SJCRH30 (cell line): ENCODE measurements around the gene RAMP1. TPM values are rescaled to one million over a fixed set of nuclear protein-coding genes. Genes with fewer than 3 reads are reported as not detected.

ENCODE experiments used
- DNase-seq, 2 experiments: peaks; one replicate each; pipeline ENCODE4 v3.0.0-alpha.2; 2015 to 2020
- H3K27ac ChIP-seq: fragments of 250-450 bp; sonication (Bioruptor Pico); 2 replicates; pipeline ENCODE4 v1.5.1; 2020; ENCODE audit warnings: mild to moderate bottlenecking, moderate library complexity
- H3K27me3 ChIP-seq: fragments of 250-450 bp; sonication (Bioruptor Pico); 2 replicates; pipeline ENCODE4 v1.5.1; 2020; ENCODE audit warnings: mild to moderate bottlenecking, moderate library complexity
- H3K36me3 ChIP-seq: fragments of 250-450 bp; sonication (Bioruptor Pico); 2 replicates; pipeline ENCODE4 v1.5.1; 2020; ENCODE audit warnings: mild to moderate bottlenecking, moderate library complexity
- H3K4me1 ChIP-seq: fragments of 250-450 bp; sonication (Bioruptor Pico); 2 replicates; pipeline ENCODE4 v1.5.1; 2020; ENCODE audit warnings: mild to moderate bottlenecking, moderate library complexity
- H3K4me3 ChIP-seq: fragments of 250-450 bp; sonication (Bioruptor Pico); 2 replicates; pipeline ENCODE4 v1.5.1; 2020; ENCODE audit warnings: mild to moderate bottlenecking, moderate library complexity
- H3K9me3 ChIP-seq: fragments of 250-450 bp; sonication (Bioruptor Pico); replicated peaks from 2 replicates; pipeline ENCODE4 v1.5.1; 2020; ENCODE audit warnings: mild to moderate bottlenecking, moderate library complexity
- total RNA-seq: library from RNA; depleted of rRNA; stranded (reverse); fragments of >200 nt; shearing (Covaris generic); gene quantifications from 2 replicates; pipeline ENCODE4 v1.2.3, GENCODE V29; 2014

The RAMP1 gene
- total RNA-seq, 1 experiment from 2014 or later = not detected

GRCh38 chr2:237877576-237878307 is 18.3 kb downstream of the RAMP1 start:
- Histone ChIP-seq H3K4me1 (0 out of 2 replicates have a peak, but pooled peaks cover 3% of the 10 kb centered on the region), H3K36me3 (no peaks in the 10 kb centered on the region), H3K4me3 (no peak overlapping the region), H3K27ac (no peak overlapping the region), H3K27me3 (peaks cover 3% of the 10 kb centered on the region; the same call in 1 of the 2 replicates), H3K9me3 (no peaks in the 10 kb centered on the region)
- no peak for DNase-seq

- H3K27me3 ChIP-seq = peaks cover 3% of the 10 kb centered on the region; the same call in 1 of the 2 replicates
- H3K9me3 ChIP-seq = no peaks in the 10 kb centered on the region
- H3K36me3 ChIP-seq = no peaks in the 10 kb centered on the region
- H3K4me1 ChIP-seq = 0 out of 2 replicates have a peak, but pooled peaks cover under 1% of the 10 kb centered on the region
- no peak overlapping the region for H3K27ac ChIP-seq
- DNase-seq = no peak
- H3K4me3 ChIP-seq = no peak overlapping the region
These were observed 19.1 kb downstream of the RAMP1 start for GRCh38 chr2:237878321-237879057.

DNA sequence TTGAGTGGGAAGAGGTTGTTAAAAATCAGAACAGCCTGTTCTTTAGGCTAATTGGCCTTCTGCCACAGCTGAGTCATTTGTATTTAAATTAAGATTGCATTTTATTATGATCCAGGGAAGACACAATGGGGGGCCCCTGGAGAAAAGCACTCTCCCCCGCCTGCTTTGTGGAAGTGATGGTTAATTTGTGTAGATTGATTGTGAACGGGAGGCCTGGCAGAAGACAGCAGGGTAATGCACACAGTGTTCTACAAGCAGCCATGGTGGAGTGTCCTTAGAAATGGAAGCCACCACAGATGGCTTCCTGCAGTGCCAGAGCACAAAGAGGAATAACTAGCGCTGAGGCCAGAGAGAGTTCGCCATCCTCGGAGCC is 19.6 kb downstream of the RAMP1 start:
- peaks cover 3% of the 10 kb centered on the region; the same call in 1 of the 2 replicates for H3K27me3 ChIP-seq
- H3K27ac ChIP-seq = no peak overlapping the region
- no peaks in the 10 kb centered on the region for H3K4me1 ChIP-seq

DNA sequence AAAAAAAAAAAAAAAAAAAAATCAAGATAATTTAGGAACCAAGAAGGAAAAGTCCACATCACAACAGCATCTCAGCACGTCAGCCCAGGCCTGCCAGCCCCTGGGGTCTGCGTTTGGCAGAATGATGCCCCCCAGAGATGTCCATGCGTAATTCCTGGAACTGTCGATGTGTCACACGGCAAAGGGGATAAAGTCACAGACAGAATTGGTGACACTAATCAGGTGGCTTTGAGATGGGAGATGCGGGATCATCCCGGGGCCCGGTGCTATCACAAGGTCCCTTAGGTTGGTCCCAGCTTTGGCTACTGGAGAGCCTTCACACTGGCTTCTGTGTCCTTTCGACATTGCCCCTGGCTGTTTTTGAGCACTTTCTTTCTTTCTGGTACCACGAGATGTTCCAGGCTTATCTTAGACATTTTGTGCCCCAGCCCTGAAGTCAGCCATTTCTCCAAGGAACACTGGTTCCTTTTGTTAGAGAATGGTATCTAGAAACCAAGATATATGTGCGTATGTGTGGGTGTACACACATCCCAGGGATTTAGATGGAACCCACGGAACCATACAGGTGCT is 20.7 kb downstream of the RAMP1 start:
- no peaks in the 10 kb centered on the region for H3K36me3 ChIP-seq
- peaks cover 3% of the 10 kb centered on the region; the same call in 1 of the 2 replicates for H3K27me3 ChIP-seq
- no peak overlapping the region for H3K4me3 ChIP-seq
- no peak overlapping the region for H3K27ac ChIP-seq
- no peak for DNase-seq
- H3K9me3 ChIP-seq = no peaks in the 10 kb centered on the region
- H3K4me1 ChIP-seq = no peaks in the 10 kb centered on the region

More for the DNA sequence above, 19.6 kb downstream of the RAMP1 start:
- Histone ChIP-seq H3K4me3 (no peak overlapping the region), H3K36me3 (no peaks in the 10 kb centered on the region), H3K9me3 (no peaks in the 10 kb centered on the region)
- DNase-seq = no peak

DNA sequence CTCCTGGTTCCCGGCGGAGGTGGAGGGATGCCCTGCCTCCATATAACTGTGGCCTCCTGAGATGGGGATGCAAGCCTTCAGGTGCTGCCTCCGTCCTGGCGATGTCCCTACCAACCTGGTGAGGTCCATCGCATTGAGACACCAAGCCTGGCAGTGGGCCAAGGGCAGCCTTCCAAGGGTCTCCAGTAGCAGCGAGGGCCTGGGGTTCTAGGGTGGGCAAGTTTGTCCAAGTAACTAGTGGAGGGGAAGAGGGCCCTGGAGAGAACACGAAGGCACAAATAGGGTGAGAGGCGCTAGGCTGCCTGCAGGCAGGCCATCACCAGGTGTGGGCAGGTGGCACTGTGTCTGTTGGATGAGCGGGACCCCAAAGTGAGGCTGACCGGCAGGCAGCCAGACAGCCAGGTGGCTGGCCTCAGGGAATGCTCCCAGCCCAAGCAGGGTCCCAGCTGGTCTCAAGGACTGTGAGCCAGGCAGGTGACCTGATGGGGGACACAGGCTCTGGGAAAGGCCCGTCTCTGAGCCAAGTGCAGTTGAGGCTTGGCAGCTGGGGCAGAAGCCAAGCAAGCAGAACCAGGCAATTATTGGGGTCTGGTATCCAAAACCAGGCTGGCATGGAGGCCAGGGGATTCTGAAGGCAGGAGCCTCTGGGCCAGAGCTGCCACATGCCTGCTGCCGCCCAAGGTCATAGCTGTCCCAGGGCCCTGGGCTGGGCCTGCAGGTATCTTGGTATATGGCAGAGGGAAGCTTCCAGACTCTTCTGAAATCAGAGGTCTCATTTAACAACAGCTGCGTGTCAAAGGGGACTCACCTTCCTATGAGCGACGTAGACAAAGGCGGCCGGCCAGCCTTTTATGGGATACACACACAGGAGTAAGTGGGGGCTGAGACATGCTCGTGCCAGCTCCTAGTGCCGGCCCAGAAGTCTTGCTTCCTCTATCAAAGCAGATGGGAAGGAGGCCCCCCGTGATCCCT is 23.4 kb downstream of the RAMP1 start:
- peaks cover 8% of the 10 kb centered on the region for H3K27me3 ChIP-seq
- H3K27ac ChIP-seq = no peak overlapping the region
- H3K9me3 ChIP-seq = no peaks in the 10 kb centered on the region
- H3K36me3 ChIP-seq = no peaks in the 10 kb centered on the region
- H3K4me3 ChIP-seq = no peak overlapping the region
- no peak for DNase-seq
- no peaks in the 10 kb centered on the region for H3K4me1 ChIP-seq

GRCh38 chr2:237883951-237884446 is 24.6 kb downstream of the RAMP1 start:
- peaks cover 7% of the 10 kb centered on the region for H3K27me3 ChIP-seq
- no peaks in the 10 kb centered on the region for H3K36me3 ChIP-seq
- H3K27ac ChIP-seq = no peak overlapping the region
- H3K9me3 ChIP-seq = no peaks in the 10 kb centered on the region
- no peak overlapping the region for H3K4me3 ChIP-seq
- no peaks in the 10 kb centered on the region for H3K4me1 ChIP-seq
- DNase-seq = no peak

DNA sequence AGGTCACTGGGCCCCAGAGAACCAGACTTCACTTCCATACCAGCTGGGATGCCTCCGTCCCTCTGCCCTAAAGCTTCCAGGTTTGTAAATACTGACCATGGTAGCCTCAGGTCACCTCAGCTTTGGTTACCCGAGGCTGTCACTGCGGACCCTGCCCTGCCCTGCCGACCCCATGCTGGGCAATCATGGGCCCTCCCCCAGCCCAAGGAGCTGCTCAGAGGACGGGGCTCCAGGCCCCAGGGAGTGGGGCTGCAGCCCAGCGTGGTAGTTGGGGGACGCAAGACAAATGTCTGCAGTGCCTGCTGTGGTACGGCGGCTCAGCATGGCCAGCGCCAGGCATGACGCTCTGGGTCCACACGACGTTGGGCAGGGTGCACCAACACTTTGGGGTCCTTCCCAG is 25.3 kb downstream of the RAMP1 start:
- Histone ChIP-seq H3K4me1 (no peaks in the 10 kb centered on the region), H3K36me3 (no peaks in the 10 kb centered on the region), H3K9me3 (no peaks in the 10 kb centered on the region), H3K27me3 (peaks cover 7% of the 10 kb centered on the region), H3K4me3 (no peak overlapping the region), H3K27ac (no peak overlapping the region)
- DNase-seq = no peak

GRCh38 chr2:237885111-237885930 is 25.9 kb downstream of the RAMP1 start:
- DNase-seq = no peak

GRCh38 chr2:237885931-237886684 is 26.7 kb downstream of the RAMP1 start:
- no peak for DNase-seq
- Histone ChIP-seq H3K27ac (no peak overlapping the region), H3K36me3 (no peaks in the 10 kb centered on the region), H3K4me1 (no peaks in the 10 kb centered on the region), H3K9me3 (no peaks in the 10 kb centered on the region), H3K4me3 (no peak overlapping the region), H3K27me3 (peaks cover 7% of the 10 kb centered on the region)

More at GRCh38 chr2:237885111-237885930, 25.9 kb downstream of the RAMP1 start:
- Histone ChIP-seq H3K4me1 (no peaks in the 10 kb centered on the region), H3K4me3 (no peak overlapping the region), H3K27ac (no peak overlapping the region), H3K27me3 (peaks cover 7% of the 10 kb centered on the region), H3K9me3 (no peaks in the 10 kb centered on the region), H3K36me3 (no peaks in the 10 kb centered on the region)

DNA sequence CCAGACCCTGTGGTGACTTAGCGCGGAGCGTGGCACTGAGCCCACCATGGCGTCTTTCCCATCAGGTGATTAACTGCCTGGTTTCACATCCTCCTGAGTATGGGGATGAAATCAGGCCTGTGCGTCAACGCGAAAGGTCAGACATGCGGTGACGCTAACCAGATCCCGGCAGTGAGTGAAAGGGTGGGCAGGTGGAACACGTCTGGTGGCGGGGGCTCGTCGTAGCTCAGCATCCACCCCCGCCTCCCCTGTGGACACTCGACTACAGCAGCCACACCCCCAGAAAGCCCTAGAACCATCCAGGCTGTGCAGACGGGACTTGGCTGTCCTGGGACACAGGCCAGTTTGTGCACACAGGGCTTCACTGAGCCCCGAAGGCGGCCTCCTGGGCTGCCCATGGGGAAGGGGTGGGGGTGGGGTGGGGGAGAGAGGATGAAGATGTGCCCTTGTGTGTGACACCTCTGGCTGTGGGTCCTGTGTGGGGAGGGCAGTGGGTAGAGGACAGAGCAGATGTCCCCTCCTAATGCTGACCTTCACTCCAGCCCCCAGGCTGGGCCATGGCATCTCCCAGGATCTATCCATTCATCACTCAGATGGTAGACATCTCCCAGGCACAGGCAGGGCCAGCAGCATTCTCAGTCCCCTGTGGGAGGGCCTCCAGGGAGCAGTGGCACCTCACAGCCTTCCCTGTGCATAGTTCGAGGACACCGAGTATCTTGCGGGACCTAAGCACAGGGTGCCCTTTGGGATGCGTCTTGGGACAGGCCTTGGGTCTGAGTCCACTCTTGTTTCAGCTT is 27.5 kb downstream of the RAMP1 start:
- Histone ChIP-seq H3K4me1 (no peaks in the 10 kb centered on the region), H3K9me3 (no peaks in the 10 kb centered on the region), H3K36me3 (no peaks in the 10 kb centered on the region), H3K27me3 (peaks cover 7% of the 10 kb centered on the region), H3K27ac (no peak overlapping the region), H3K4me3 (no peak overlapping the region)
- DNase-seq = no peak

GRCh38 chr2:237888389-237888788 is 29.0 kb downstream of the RAMP1 start:
- H3K4me3 ChIP-seq = no peak overlapping the region
- H3K27me3 ChIP-seq = peaks cover 7% of the 10 kb centered on the region
- no peaks in the 10 kb centered on the region for H3K9me3 ChIP-seq
- no peak for DNase-seq
- H3K4me1 ChIP-seq = no peaks in the 10 kb centered on the region
- H3K36me3 ChIP-seq = no peaks in the 10 kb centered on the region
- H3K27ac ChIP-seq = no peak overlapping the region

DNA sequence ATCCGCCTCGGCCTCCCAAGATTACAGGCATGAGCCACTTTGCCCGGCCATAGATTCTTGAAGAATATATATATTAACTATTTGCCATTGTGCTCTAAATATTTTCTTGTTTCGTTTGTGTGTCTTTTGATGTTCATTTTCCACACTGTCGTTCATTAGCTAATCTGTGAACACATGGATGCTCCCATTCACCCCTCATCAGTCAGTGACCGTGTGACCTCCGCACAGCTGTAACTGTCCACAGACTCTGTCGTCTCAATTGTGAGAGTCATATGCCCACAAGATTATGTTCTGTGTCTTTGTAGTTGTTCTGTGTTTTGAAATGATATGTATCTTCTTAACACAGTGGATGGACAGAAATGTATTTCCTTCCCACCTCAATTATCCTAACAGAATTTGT is 29.6 kb downstream of the RAMP1 start:
- no peak overlapping the region for H3K27ac ChIP-seq

More for the DNA sequence above, 29.6 kb downstream of the RAMP1 start:
- Histone ChIP-seq H3K4me1 (no peaks in the 10 kb centered on the region), H3K9me3 (no peaks in the 10 kb centered on the region), H3K36me3 (no peaks in the 10 kb centered on the region), H3K27me3 (peaks cover 7% of the 10 kb centered on the region), H3K4me3 (no peak overlapping the region)
- no peak for DNase-seq
